HG03457 (cell line): Measurements from ENCODE around the gene RFC5.

ENCODE experiments used
- ATAC-seq: cut with Tn5 transposase; IDR thresholded peaks from one replicate; pipeline ENCODE4 v1.9.1; 2021; ENCODE audit warnings: moderate number of reproducible peaks; ENCODE audit not compliant: unreplicated experiment

Gene RFC5

GRCh38 chr12:118050972-118051910 lies 34.7 kb downstream of the RFC5 start:
- no peak for ATAC-seq

- ATAC-seq, result no peak
Measured at GRCh38 chr12:118052324-118053070, 36.0 kb downstream of the RFC5 start.

- ATAC-seq, result no peak
Measured at GRCh38 chr12:118053071-118053985, 36.8 kb downstream of the RFC5 start.

GRCh38 chr12:118055144-118055557 lies 38.6 kb downstream of the RFC5 start:
- no peak for ATAC-seq

GRCh38 chr12:118055865-118056773 lies 39.6 kb downstream of the RFC5 start:
- ATAC-seq, result no peak

GRCh38 chr12:118058227-118058626 lies 41.7 kb downstream of the RFC5 start:
- ATAC-seq, result no peak

- no peak for ATAC-seq
Measured at GRCh38 chr12:118058881-118059280, 42.4 kb downstream of the RFC5 start.

GRCh38 chr12:118059341-118060191 lies 43.1 kb downstream of the RFC5 start:
- ATAC-seq, result no peak

GRCh38 chr12:118060301-118061010 lies 44.0 kb downstream of the RFC5 start:
- no peak for ATAC-seq

- ATAC-seq, result no peak
Measured at GRCh38 chr12:118061011-118061872, 44.7 kb downstream of the RFC5 start, which contains the start of gene WSB2. Gene WSB2, minus strand, starts transcription at chr12:118061179. Its CDS starts 131 bp downstream, at chr12:118061048.

GRCh38 chr12:118061873-118062843 lies 45.7 kb downstream of the RFC5 start:
- no peak for ATAC-seq

- ATAC-seq, result no peak
Measured at GRCh38 chr12:118063576-118064391, 47.3 kb downstream of the RFC5 start.

GRCh38 chr12:118064608-118065007 lies 48.1 kb downstream of the RFC5 start:
- ATAC-seq, result no peak

- ATAC-seq, result no peak
Measured at GRCh38 chr12:118065380-118065779, 48.9 kb downstream of the RFC5 start.

- no peak for ATAC-seq
Measured at GRCh38 chr12:118068445-118068844, 51.9 kb downstream of the RFC5 start.
